NT2/D1 (cell line): ENCODE results near the gene MAN1A1.

ENCODE experiments used
- SUZ12 ChIP-seq: IDR thresholded peaks from 2 replicates; pipeline ENCODE4 v1.6.1; 2011; ENCODE audit not compliant: insufficient read length, insufficient read depth; ENCODE audit errors: extremely low read depth
- ZNF274 ChIP-seq: IDR thresholded peaks from 2 replicates; pipeline ENCODE4 v1.6.1; 2011; ENCODE audit warnings: mild to moderate bottlenecking, low read depth, low read length

GRCh38 chr6:119256978-119257462 lies 92.5 kb downstream of the MAN1A1 start:
- no peak for TF ChIP-seq ZNF274
- no peak for TF ChIP-seq SUZ12
